Measurements from ENCODE around the gene RNF41. TPM values are rescaled to one million over a fixed set of nuclear protein-coding genes. Genes with fewer than 3 reads are reported as not detected.

Gene RNF41
- total and polyA plus RNA-seq, 2 experiments from 2014 or later: 17.3 to 37.2 TPM

- H3K4me1 ChIP-seq (ENCODE audit: low read depth): peaks cover 12% of the 10 kb centered on the region
- no peak overlapping the region for H3K4me3 ChIP-seq
- no peak for DNase-seq (ENCODE audit: low read depth in 1 of 2, low spot score in 1 of 2)
- H3K27me3 ChIP-seq: no peaks in the 10 kb centered on the region
- no peak for TF ChIP-seq CTCF (IDR thresholded peaks at IDR 0.05; ENCODE audit: low read depth, low read length)
- no peaks in the 10 kb centered on the region for H3K9me3 ChIP-seq (ENCODE audit: low read depth)
- H3K27ac ChIP-seq: peak overlapping the region; percentile 98
- H3K36me3 ChIP-seq: peaks cover 9% of the 10 kb centered on the region
Observed at GRCh38 chr12:56219840-56220239, 1.9 kb downstream of the RNF41 start.

- TF ChIP-seq CTCF (IDR thresholded peaks at IDR 0.05; ENCODE audit: low read depth, low read length): no peak
- Histone ChIP-seq H3K4me1 (ENCODE audit: low read depth) (peaks cover 3% of the 10 kb centered on the region), H3K27ac (no peak overlapping the region), H3K9me3 (ENCODE audit: low read depth) (no peaks in the 10 kb centered on the region), H3K4me3 (no peak overlapping the region), H3K36me3 (peaks cover 40% of the 10 kb centered on the region), H3K27me3 (no peaks in the 10 kb centered on the region)
- DNase-seq (ENCODE audit: low read depth in 1 of 2, low spot score in 1 of 2): no peak
Observed at GRCh38 chr12:56216461-56216860, 5.3 kb downstream of the RNF41 start.

GRCh38 chr12:56213878-56214277 lies 7.8 kb downstream of the RNF41 start:
- no peak for DNase-seq (ENCODE audit: low read depth in 1 of 2, low spot score in 1 of 2)
- peaks cover 57% of the 10 kb centered on the region for H3K36me3 ChIP-seq
- no peak overlapping the region for H3K27ac ChIP-seq
- H3K4me1 ChIP-seq (ENCODE audit: low read depth): no peaks in the 10 kb centered on the region
- H3K27me3 ChIP-seq: no peaks in the 10 kb centered on the region
- no peak for TF ChIP-seq CTCF (IDR thresholded peaks at IDR 0.05; ENCODE audit: low read depth, low read length)
- no peaks in the 10 kb centered on the region for H3K9me3 ChIP-seq (ENCODE audit: low read depth)
- no peak overlapping the region for H3K4me3 ChIP-seq

- no peaks in the 10 kb centered on the region for H3K9me3 ChIP-seq (ENCODE audit: low read depth)
- H3K4me1 ChIP-seq (ENCODE audit: low read depth): no peaks in the 10 kb centered on the region
- DNase-seq (ENCODE audit: low read depth in 1 of 2, low spot score in 1 of 2): no peak
- H3K27me3 ChIP-seq: no peaks in the 10 kb centered on the region
- no peak overlapping the region for H3K27ac ChIP-seq
- H3K36me3 ChIP-seq: peaks cover 65% of the 10 kb centered on the region
- no peak for TF ChIP-seq CTCF (IDR thresholded peaks at IDR 0.05; ENCODE audit: low read depth, low read length)
- H3K4me3 ChIP-seq: no peak overlapping the region
Observed at GRCh38 chr12:56212361-56212760, 9.4 kb downstream of the RNF41 start.

GRCh38 chr12:56208006-56208405 lies 13.7 kb downstream of the RNF41 start:
- no peak for TF ChIP-seq CTCF (IDR thresholded peaks at IDR 0.05; ENCODE audit: low read depth, low read length)
- no peaks in the 10 kb centered on the region for H3K4me1 ChIP-seq (ENCODE audit: low read depth)
- no peak for DNase-seq (ENCODE audit: low read depth in 1 of 2, low spot score in 1 of 2)

More at GRCh38 chr12:56208006-56208405, 13.7 kb downstream of the RNF41 start:
- H3K36me3 ChIP-seq: peaks cover 54% of the 10 kb centered on the region
- H3K27ac ChIP-seq: peak overlapping the region; percentile 37
- H3K4me3 ChIP-seq: no peak overlapping the region
- no peaks in the 10 kb centered on the region for H3K9me3 ChIP-seq (ENCODE audit: low read depth)
- no peaks in the 10 kb centered on the region for H3K27me3 ChIP-seq

All from cardiac muscle cell (in vitro differentiated cells and primary cell).